HS-27A (cell line): ENCODE measurements around the gene EPHA7.

Experiments
- DNase-seq: peaks from one replicate; pipeline ENCODE4 v3.0.0-alpha.2; 2012; ENCODE audit warnings: low read depth, missing footprints

The EPHA7 gene

GRCh38 chr6:93393554-93394074 is 25.7 kb downstream of the EPHA7 start:
- no peak for DNase-seq

GRCh38 chr6:93392797-93393196 is 26.6 kb downstream of the EPHA7 start:
- no peak for DNase-seq

- no peak for DNase-seq
Measured at GRCh38 chr6:93391965-93392364, 27.4 kb downstream of the EPHA7 start.

GRCh38 chr6:93389192-93389591 is 30.2 kb downstream of the EPHA7 start:
- no peak for DNase-seq

- DNase-seq = no peak
Measured at GRCh38 chr6:93388070-93388469, 31.3 kb downstream of the EPHA7 start.

GRCh38 chr6:93376026-93376540 is 43.3 kb downstream of the EPHA7 start:
- DNase-seq = no peak

- no peak for DNase-seq
Measured at GRCh38 chr6:93373445-93373844, 45.9 kb downstream of the EPHA7 start.

- DNase-seq = no peak
Measured at GRCh38 chr6:93371756-93372155, 47.6 kb downstream of the EPHA7 start.

GRCh38 chr6:93369586-93370134 is 49.7 kb downstream of the EPHA7 start:
- DNase-seq = no peak

GRCh38 chr6:93366506-93366905 is 52.9 kb downstream of the EPHA7 start:
- no peak for DNase-seq

- no peak for DNase-seq
Measured at GRCh38 chr6:93365445-93365844, 53.9 kb downstream of the EPHA7 start.

- no peak for DNase-seq
Measured at GRCh38 chr6:93358435-93358834, 60.9 kb downstream of the EPHA7 start.

- no peak for DNase-seq
Measured at GRCh38 chr6:93352604-93353003, 66.8 kb downstream of the EPHA7 start.

- no peak for DNase-seq
Measured at GRCh38 chr6:93351222-93351621, 68.1 kb downstream of the EPHA7 start.

GRCh38 chr6:93350774-93351173 is 68.6 kb downstream of the EPHA7 start:
- DNase-seq = no peak

GRCh38 chr6:93344333-93344835 is 75.0 kb downstream of the EPHA7 start:
- DNase-seq = no peak

GRCh38 chr6:93343476-93343875 is 75.9 kb downstream of the EPHA7 start:
- no peak for DNase-seq

GRCh38 chr6:93341900-93342613 is 77.3 kb downstream of the EPHA7 start:
- no peak for DNase-seq

GRCh38 chr6:93337772-93338394 is 81.5 kb downstream of the EPHA7 start:
- no peak for DNase-seq

- DNase-seq = no peak
Measured at GRCh38 chr6:93337014-93337413, 82.3 kb downstream of the EPHA7 start.

- DNase-seq = no peak
Measured at GRCh38 chr6:93329301-93330000, 89.9 kb downstream of the EPHA7 start.

GRCh38 chr6:93327857-93328256 is 91.5 kb downstream of the EPHA7 start:
- no peak for DNase-seq
